ENCODE measurements around the gene HOOK1. TPM values are rescaled to one million over a fixed set of nuclear protein-coding genes. Genes with fewer than 3 reads are reported as not detected.

The HOOK1 gene
- total RNA-seq = 0.19 TPM in 1 of 2 replicates, not detected in the other

GRCh38 chr1:59814901-59815825, at the start of gene HOOK1:
Gene HOOK1, plus strand, starts transcription at chr1:59814949. Its CDS starts 169 bp downstream, at chr1:59815118.

Other genes with a start within 250 kb of the HOOK1 start
- 0.16 and 0.19 TPM in 2 replicates for gene CYP2J2, start 111.8 kb downstream of the HOOK1 start, total RNA-seq